HG03066 (cell line): ENCODE results near the gene DENND6B.
"Not testable (repeated sequence)": the region's sequence is repeated elsewhere in the genome, so short reads cannot be mapped to it uniquely, and the experiment has no call there.

Experiments used
- ATAC-seq: cut with Tn5 transposase; IDR thresholded peaks from one replicate; pipeline ENCODE4 v1.9.1; 2021; ENCODE audit warnings: low read depth; ENCODE audit not compliant: unreplicated experiment

DENND6B gene

GRCh38 chr22:50326956-50327710 is at the start of gene DENND6B:
DENND6B (minus strand) TSS chr22:50327012; CDS start chr22:50326988, 24 bp downstream.
- peak; percentile 68 for ATAC-seq

- ATAC-seq = no peak
Measured at GRCh38 chr22:50376085-50376651, 49.4 kb upstream of the DENND6B start.

GRCh38 chr22:50371101-50371648 is 44.4 kb upstream of the DENND6B start:
- ATAC-seq = no peak

- no peak for ATAC-seq
Measured at GRCh38 chr22:50367778-50368500, 41.1 kb upstream of the DENND6B start.

GRCh38 chr22:50363803-50364194 is 37.0 kb upstream of the DENND6B start:
- ATAC-seq = not testable (repeated sequence)

DNA sequence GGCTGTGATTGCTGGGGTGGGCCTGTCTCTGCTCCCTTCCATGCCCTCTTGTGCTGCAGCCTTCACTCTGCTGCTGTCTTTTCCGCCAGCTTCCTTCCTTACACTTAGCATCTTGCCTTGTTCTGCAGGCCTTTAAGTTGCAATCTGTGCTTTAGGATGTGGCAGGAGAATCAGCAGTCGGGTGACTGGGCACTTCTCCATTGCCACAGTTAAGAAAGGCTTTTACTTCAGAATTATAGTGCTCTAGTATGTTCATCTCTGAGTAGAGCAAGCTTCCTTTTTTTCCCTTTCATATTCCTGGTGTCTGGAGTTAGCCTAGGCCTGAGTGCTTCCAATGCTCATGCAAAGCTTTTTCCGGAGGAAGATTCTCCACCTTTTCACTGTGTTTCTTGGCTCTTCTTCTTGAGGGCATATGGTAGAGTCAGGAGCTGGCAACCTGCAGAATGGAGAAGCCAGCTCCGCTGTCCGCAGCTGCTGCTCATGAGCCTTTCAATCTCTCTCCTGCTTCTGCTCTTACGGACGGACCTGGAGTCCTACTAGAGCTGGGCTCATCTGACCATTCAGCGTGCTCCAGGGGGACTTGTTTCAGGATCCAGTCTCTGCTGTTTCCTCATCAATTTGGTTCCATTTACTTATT is 36.5 kb upstream of the DENND6B start:
- ATAC-seq = no peak

DNA sequence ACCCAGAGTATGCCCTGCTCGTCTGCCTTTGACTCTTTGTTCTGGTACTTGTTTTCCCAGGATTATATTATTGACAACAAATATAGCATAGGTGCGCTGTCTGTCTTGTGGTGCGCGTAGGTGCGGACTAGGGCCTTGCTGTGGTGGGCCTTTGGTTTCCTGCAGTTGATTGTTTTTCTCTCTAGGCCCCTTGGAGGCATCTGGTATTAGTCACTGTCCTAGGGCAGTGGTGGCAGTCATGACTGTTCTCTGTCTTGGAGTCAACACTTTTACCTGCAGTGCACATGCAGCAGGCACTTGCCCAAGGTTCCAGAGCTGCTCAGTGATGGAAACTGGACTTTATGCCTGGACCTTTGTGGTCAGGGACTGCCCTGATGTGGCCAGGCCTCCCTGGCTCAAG is 34.9 kb upstream of the DENND6B start:
- no peak for ATAC-seq

DNA sequence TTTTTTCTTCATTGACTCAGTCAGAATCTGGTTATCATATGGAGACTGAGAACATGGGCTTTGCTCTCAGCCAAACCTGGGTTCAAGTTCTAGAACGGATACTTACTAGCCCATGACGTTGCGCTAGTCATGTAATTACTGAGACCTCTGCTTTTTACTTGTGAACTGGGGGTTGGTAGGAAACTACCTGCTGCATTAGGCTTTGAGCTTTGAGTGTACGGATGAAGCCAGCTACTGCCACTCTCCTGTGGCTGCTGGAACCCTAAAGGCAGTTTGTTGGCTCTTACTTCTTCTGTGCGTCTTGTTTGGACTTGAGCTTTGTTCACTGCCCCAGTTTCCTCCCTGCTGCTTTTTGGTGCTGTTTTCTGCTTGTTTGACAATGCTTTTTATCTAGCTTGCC is 34.4 kb upstream of the DENND6B start:
- ATAC-seq = no peak

- no peak for ATAC-seq
Measured at GRCh38 chr22:50360578-50360977, 33.8 kb upstream of the DENND6B start.

DNA sequence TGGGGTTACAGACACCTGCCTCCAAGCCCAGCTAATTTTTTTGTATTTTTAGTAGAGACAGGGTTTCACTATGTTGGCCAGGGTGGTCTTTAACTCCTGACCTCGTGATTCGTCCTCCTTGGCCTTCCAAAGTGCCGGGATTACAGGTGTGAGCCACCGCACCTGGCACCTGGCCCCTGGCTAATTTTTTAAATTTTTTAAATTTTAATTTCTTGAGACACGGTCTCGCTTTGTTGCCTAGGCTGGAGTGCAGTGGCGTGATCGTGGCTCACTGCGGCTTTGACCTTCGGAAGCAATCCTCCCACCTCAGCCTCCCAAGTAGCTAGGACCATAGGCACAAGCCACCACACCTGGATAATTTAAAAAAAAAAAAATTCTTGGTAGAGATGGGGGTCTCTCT is 30.9 kb upstream of the DENND6B start:
- ATAC-seq = no peak

GRCh38 chr22:50357222-50357621 is 30.4 kb upstream of the DENND6B start:
- no peak for ATAC-seq

- ATAC-seq = no peak
Measured at GRCh38 chr22:50356186-50356585, 29.4 kb upstream of the DENND6B start.

DNA sequence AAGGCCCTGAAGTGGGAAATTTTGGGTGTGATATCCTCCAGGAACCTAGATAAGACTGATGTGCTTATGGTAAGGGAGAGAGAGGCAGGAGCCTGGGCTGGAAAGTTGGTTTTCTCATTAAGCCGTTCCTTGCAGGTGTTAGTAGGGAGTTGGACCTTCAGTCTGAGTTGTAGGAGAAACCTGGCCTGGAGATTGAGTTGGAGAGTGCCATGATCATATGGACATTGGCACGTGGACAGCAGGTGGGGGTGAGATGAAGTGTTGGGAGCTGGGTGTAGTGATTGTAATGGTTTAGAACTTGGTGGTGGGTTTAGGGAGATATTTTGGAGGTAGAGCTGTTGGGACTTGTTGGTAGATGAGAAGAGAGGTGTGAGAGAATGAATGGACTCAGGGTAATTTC is 21.2 kb upstream of the DENND6B start:
- ATAC-seq = no peak

GRCh38 chr22:50347157-50347556 is 20.3 kb upstream of the DENND6B start:
- no peak for ATAC-seq

DNA sequence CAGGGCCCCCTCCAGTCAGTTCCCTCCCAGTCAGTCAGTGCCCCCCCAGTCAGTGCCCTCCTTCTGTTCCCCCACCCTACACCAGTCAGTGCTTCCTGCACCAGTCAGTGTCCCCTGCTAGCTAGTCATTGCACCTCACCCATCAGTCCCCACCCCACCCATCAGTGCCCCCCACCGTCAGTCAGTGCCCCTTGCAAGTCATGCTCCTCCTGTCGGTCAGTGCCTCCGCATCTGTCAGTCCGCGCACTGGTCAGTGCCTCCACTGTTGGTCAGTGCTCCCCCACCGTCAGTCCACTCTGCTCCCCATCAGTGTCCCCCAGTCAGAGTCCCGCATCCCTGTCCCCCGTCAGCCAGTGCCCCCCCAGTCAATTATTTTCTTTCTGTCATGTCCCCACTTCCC is 19.7 kb upstream of the DENND6B start:
- ATAC-seq = no peak

- peak; percentile 6 for ATAC-seq
Measured at GRCh38 chr22:50343541-50343935, 16.7 kb upstream of the DENND6B start.

DNA sequence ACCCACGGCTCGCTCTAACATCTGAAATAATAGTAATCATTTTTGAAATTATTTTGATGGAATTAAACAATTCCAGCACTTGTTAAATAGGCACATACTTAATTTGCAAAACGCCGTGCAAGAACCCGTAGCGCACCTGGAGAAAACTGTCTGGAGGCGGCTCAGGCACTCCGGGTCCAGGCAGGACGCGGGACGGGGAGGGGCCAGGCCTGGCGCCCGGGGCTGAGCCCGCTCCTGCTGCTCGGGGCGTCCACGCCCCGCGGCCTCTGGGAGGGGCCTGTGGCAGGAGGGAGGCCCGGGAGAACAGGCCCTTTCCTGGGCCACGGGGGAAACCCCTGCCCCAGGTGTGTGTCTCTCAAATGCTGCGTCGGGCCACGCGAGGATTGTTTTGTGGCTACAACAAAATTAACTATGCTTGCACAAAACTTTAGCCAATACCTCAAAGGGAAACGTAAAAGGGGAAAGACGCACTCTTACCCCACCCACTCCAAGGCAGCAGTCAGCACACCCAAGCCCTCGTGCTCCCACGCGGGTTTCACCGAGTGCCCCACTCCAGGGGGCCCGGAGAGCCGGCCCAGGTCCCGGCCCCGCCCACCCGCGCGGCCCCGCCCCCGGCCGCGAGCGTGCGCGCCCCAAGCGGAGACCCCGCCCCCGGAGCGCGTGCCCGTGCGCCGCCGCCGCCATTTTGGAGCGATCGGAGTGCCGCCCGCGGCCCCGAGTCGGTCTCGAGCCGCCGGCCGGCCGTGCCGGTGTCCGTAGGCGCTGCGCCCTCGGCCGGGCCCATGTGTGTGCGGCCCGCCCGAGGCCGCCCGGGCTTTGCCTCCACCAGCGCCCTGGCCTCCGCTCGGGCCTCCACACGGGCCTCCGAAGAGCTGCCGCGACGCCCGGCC is 16.1 kb upstream of the DENND6B start, which contains the start of gene PPP6R2:
Gene PPP6R2, plus strand, starts transcription at position 677 of the 890 bp plus-strand sequence. CDS start 50,582 bp downstream, outside the sequence.
- peak; percentile 70 for ATAC-seq

DNA sequence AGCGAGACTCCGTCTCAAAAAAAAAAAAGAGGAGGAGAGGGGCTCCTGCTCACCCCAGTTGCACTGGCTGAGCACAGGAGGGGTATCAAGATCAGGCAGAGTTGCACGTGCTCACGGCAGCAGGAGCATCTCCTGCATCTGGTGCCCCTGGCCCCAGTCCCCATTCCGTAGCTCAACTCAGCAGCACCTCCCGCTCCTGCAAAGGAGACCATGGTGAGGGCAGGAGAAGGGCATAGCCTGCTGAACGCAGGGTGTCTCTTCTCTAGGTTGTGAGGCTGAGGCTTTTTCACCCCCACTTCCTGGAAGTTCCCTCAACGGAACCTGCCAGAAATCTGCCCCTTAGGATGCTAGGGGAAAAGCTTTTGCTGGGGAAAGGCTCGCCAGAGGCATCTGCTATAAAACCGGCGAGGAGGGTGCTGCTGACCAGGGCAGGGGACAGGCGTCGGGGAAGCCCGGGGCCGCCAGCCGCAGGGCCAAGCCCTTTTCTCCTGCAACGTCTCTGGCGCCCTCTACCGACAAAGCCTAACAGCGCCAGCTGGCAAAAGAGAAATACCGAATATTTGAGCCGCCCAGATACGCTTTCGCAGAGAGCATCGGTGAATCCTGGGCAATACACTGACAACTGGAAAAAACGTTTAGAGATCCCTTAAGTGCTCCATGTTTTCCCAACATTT is 15.3 kb upstream of the DENND6B start:
- ATAC-seq = no peak
